ENCODE results near the gene CYB5D1.

Gene CYB5D1

DNA sequence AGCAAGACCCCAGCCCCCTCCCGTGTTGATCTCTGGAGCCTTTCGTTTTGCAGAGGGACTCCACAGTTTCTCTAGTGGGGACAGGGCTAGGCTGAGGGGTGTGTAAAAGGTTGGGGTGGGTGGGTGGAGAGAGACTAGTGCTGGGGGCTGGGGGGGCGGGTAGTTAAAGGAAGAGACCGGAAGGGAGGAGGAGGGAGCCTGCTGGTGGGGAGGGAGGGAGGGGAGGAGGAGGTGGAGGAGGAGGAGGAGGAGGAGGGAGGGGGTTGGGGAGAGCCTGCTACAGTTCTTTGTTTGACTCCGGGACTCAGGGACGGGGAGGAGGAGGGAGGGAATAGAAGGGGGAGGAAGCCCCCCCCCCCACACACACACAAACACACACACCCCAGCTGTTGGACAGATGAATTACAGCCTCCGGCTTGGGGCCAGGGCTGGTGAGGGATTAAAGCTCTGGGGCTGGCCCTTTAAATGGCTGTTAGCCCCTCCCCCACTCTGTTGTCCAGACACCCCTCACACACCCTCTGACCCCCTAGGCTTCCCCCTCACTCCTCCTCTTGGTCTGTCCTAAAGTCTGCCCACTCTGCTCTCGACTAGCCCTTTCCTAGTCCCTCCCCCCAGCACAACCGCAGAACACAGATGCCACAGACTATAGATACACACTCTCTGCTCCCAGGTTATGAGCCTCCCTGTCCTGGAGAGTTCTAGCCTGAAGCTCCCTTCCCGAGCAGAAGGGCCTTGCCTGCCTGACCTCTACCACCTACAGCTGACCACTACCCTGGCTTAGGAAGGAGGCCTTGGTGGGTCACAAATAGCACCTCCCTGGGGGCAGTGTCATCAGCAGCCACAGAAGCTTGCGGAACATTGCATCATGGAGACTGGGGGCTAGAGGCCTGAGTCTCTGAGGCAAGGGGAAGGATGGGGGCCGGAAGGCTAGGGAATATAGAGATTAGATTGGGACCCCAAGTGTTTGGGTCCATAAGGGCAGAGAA lies 19.4 kb upstream of the CYB5D1 start:
- no peak for DNase-seq (ENCODE audit: extremely low read depth, low read depth)
- TF ChIP-seq CTCF (IDR thresholded peaks at IDR 0.05; ENCODE audit: low read depth, low read length, missing control alignments), result no peak
- peak overlapping the region; percentile 83 for H3K4me3 ChIP-seq (replicated peaks; ENCODE audit: low read depth, low read length)

- DNase-seq (ENCODE audit: extremely low read depth, low read depth), result no peak
- peak overlapping the region; percentile 31; the same call in 1 of the 2 replicates for H3K4me3 ChIP-seq (replicated peaks; ENCODE audit: low read depth, low read length)
- TF ChIP-seq CTCF (IDR thresholded peaks at IDR 0.05; ENCODE audit: low read depth, low read length, missing control alignments), result no peak
These were observed 18.5 kb upstream of the CYB5D1 start for GRCh38 chr17:7839190-7839875.

DNA sequence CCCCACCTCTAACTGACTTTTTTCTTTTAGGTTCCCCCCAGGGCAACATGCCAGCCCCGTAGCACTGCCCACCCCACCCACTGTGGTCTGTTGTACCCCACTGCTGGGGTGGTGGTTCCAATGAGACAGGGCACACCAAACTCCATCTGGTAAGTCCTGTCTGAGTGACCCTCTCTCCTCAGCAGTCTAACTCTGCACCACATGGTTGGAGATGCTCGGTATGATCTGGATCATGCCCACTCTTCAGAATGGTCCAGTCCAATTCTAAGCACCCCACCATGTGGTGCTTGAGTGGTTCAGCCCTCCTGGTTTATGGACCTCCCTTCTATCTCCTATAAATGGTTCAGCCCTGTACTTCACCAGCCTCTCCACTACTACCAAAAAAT lies 17.9 kb upstream of the CYB5D1 start:
- no peak for TF ChIP-seq CTCF (IDR thresholded peaks at IDR 0.05; ENCODE audit: low read depth, low read length, missing control alignments)
- no peak overlapping the region for H3K4me3 ChIP-seq (replicated peaks; ENCODE audit: low read depth, low read length)

DNA sequence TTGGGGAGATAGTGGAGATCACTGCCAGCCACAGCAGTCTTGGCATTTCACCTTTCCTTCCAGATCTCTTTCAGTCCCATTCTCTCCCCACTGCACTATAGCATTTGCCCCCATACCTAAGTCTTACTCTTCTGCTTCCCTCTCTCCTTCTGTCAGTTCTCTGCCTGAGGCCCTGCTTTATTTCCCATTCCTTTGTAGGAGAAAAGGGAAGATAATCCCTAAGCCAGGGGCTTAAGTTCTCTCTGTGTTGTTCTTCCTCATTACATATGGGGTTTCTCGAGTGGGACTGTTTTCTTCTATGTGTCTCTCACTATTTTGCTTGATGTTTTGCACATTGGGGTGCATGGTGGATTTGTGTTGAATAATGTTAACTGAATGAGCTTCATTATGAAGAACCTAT lies 17.4 kb upstream of the CYB5D1 start:
- no peak overlapping the region for H3K4me3 ChIP-seq (replicated peaks; ENCODE audit: low read depth, low read length)
- DNase-seq (ENCODE audit: extremely low read depth, low read depth), result no peak
- no peak for TF ChIP-seq CTCF (IDR thresholded peaks at IDR 0.05; ENCODE audit: low read depth, low read length, missing control alignments)

More for the DNA sequence above, 17.9 kb upstream of the CYB5D1 start:
- DNase-seq (ENCODE audit: extremely low read depth, low read depth), result no peak

DNA sequence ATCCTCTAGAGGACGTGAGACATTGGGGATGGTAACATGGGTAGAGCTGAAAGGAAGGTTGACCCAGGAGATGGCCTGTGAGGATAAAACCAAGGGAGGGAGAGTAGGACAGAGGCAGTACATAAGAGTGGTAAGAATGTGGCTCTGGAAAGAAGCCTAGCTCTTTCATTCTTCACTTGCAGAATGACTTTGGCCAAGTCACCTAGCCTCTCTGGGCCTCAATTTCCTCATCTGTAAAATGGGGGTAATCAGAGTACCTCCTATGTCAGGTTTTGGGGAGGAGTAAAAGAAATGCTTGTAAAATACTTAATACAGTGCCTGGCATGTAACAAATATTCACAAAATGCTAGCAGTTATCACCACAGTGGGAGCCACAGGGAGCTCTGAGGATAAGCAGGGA lies 16.9 kb upstream of the CYB5D1 start:
- DNase-seq (ENCODE audit: extremely low read depth, low read depth), result no peak
- no peak for TF ChIP-seq CTCF (IDR thresholded peaks at IDR 0.05; ENCODE audit: low read depth, low read length, missing control alignments)
- H3K4me3 ChIP-seq (replicated peaks; ENCODE audit: low read depth, low read length), result peak overlapping the region; percentile 89

GRCh38 chr17:7841396-7841914 lies 16.3 kb upstream of the CYB5D1 start:
- DNase-seq (ENCODE audit: extremely low read depth, low read depth), result no peak
- H3K4me3 ChIP-seq (replicated peaks; ENCODE audit: low read depth, low read length), result peak overlapping the region; percentile 89
- TF ChIP-seq CTCF (IDR thresholded peaks at IDR 0.05; ENCODE audit: low read depth, low read length, missing control alignments), result no peak

Measured in HFF-Myc (cell line).